Karpas-422 (cell line): ENCODE data around the gene LRRC28. TPM values are rescaled to one million over a fixed set of nuclear protein-coding genes. Genes with fewer than 3 reads are reported as not detected.
A peak's percentile ranks its signal among the peaks of the same experiment; 100 is the strongest.

ENCODE experiments used
- DNase-seq: peaks from one replicate; pipeline ENCODE4 v3.0.0-alpha.2; 2015
- H2AFZ ChIP-seq: fragments of 200-600 bp; sonication (generic); 2 replicates; pipeline ENCODE4 v1.6.1; 2014; ENCODE audit warnings: antibody characterized with exemption, low read length, mixed read lengths
- H3K27ac ChIP-seq: fragments of 200-600 bp; sonication (generic); 2 replicates; pipeline ENCODE4 v1.5.1; 2014; ENCODE audit warnings: mild to moderate bottlenecking, low read length, moderate library complexity
- H3K27me3 ChIP-seq: fragments of 200-600 bp; sonication (generic); 2 replicates; pipeline ENCODE4 v1.6.1; 2014; ENCODE audit warnings: low read length, mixed read lengths
- H3K36me3 ChIP-seq: fragments of 200-600 bp; sonication (generic); 2 replicates; pipeline ENCODE4 v1.6.1; 2014; ENCODE audit warnings: low read length, mixed read lengths; ENCODE audit not compliant: insufficient read depth
- H3K4me1 ChIP-seq: fragments of 200-600 bp; sonication (generic); 2 replicates; pipeline ENCODE4 v1.6.1; 2014; ENCODE audit warnings: mild to moderate bottlenecking, low read length, mixed read lengths
- H3K4me2 ChIP-seq: fragments of 200-600 bp; sonication (generic); 2 replicates; pipeline ENCODE4 v1.6.1; 2014; ENCODE audit warnings: low read length, low read depth, mild to moderate bottlenecking; ENCODE audit not compliant: poor library complexity, severe bottlenecking
- H3K4me3 ChIP-seq: fragments of 200-600 bp; sonication (generic); 2 replicates; pipeline ENCODE4 v1.5.1; 2014; ENCODE audit warnings: mild to moderate bottlenecking, antibody characterized with exemption, low read length, mixed read lengths
- H3K79me2 ChIP-seq: fragments of 200-600 bp; sonication (generic); 2 replicates; pipeline ENCODE4 v1.6.1; 2014; ENCODE audit warnings: mild to moderate bottlenecking, low read length, mixed read lengths
- H3K9ac ChIP-seq: fragments of 200-600 bp; sonication (generic); 2 replicates; pipeline ENCODE4 v1.6.0; 2014; ENCODE audit warnings: low read length
- H3K9me2 ChIP-seq: fragments of 200-600 bp; sonication (generic), shearing (Covaris generic); replicated peaks from 2 replicates; pipeline ENCODE4 v1.6.0; 2014; ENCODE audit warnings: mild to moderate bottlenecking, low read length, moderate library complexity; ENCODE audit not compliant: insufficient read depth
- H3K9me3 ChIP-seq: fragments of 300-700, 200-600 bp; sonication (generic); 2 replicates; pipeline ENCODE4 v1.6.1; 2014; ENCODE audit warnings: low read length, mixed read lengths
- H4K20me1 ChIP-seq: fragments of 200-600 bp; sonication (generic); 2 replicates; pipeline ENCODE4 v1.6.1; 2014; ENCODE audit warnings: mild to moderate bottlenecking, antibody characterized with exemption, low read length, low read depth; ENCODE audit not compliant: insufficient read depth
- total RNA-seq: library from RNA; depleted of rRNA; stranded (reverse); fragments of >200 nt; shearing (Covaris generic); gene quantifications from 2 replicates; pipeline ENCODE4 v1.2.3, GENCODE V29; 2014; ENCODE audit warnings: low replicate concordance

The LRRC28 gene
- total RNA-seq, 1 experiment from 2014 or later: 88.0 TPM

DNA sequence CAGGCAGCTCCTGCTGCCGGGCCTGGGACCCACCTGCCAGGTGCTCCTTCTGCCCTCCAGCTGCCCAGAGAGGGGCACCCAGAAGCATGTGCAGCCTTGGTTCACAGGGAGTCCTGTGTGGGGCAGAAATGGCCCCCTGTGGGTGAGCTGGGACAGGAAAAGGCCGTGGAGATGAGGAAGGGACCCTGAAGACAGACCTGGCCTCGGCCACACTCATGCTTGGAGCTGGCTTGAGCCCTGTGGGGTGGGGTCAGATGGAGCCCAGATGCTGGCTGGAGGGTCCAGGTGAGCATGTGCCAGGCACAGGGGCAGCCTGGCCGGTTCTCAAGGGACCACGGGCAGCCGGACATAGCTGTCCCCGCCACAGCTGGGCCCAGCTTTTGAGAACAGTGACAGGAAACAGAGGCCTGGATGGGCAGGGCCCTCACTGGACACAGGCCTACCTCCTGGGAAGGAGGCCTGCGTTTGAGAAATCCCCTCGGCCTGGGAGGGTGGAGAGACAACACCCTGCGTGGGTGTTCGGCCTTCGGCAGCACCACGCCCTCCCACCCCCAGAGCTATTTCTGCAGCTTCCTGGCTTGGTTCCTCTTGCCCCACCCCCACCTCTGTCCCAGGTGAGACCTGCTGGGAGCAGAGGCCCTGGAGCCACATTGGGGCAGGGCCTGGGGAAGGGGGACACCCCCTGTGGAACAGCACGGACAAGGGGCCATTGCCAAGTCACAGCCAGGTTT, 181.9 kb downstream of the LRRC28 start:
- H3K9me2 ChIP-seq: no peaks in the 10 kb centered on the region
- peaks cover 12% of the 10 kb centered on the region for H3K4me1 ChIP-seq
- no peaks in the 10 kb centered on the region for H4K20me1 ChIP-seq
- no peaks in the 10 kb centered on the region for H3K79me2 ChIP-seq
- H2AFZ ChIP-seq: no peak overlapping the region
- no peaks in the 10 kb centered on the region for H3K36me3 ChIP-seq
- H3K9me3 ChIP-seq: no peaks in the 10 kb centered on the region
- no peak overlapping the region for H3K27ac ChIP-seq
- no peak overlapping the region for H3K4me2 ChIP-seq
- no peaks in the 10 kb centered on the region for H3K27me3 ChIP-seq
- DNase-seq: no peak
- H3K9ac ChIP-seq: no peak overlapping the region
- H3K4me3 ChIP-seq: no peak overlapping the region

DNA sequence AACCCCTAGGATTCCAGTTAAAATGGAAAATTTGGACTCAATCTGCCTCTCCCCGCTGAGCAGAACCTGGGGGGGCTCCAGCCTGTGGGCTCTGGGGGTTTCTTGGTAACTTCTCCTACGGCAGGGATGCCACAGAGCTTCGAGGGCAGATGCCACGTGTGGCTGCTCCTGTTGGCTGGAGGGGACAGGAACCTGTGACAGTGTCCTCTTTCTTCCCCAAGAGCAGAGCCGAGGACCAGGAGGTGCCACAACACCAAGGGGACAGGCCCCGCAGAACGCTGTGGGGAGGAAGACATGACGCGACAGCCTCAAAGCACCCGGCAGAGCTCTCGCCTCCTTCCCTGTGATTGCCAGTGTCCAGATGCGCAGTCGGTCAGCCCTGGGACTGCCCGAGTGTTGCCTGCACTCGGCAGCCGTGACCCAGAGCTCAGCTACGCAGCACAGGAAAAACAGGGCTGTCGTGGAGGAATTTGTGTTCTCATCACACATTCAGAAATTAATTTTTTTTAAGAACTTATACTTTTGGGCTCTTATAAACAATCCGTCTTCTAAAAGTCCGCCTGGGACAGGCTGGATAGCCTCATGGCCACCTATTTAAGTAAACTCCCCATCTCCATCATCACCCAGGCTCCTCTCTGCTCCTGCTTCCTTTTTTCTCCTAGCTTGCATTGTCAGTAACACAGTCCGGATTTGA, 182.6 kb downstream of the LRRC28 start:
- Histone ChIP-seq H2AFZ (no peak overlapping the region), H3K9me2 (no peaks in the 10 kb centered on the region), H3K9me3 (no peaks in the 10 kb centered on the region), H3K27me3 (no peaks in the 10 kb centered on the region), H3K4me3 (no peak overlapping the region), H3K27ac (no peak overlapping the region), H3K4me2 (no peak overlapping the region), H3K36me3 (no peaks in the 10 kb centered on the region), H3K9ac (no peak overlapping the region), H3K4me1 (peaks cover 12% of the 10 kb centered on the region), H3K79me2 (no peaks in the 10 kb centered on the region), H4K20me1 (no peaks in the 10 kb centered on the region)
- DNase-seq: no peak

DNA sequence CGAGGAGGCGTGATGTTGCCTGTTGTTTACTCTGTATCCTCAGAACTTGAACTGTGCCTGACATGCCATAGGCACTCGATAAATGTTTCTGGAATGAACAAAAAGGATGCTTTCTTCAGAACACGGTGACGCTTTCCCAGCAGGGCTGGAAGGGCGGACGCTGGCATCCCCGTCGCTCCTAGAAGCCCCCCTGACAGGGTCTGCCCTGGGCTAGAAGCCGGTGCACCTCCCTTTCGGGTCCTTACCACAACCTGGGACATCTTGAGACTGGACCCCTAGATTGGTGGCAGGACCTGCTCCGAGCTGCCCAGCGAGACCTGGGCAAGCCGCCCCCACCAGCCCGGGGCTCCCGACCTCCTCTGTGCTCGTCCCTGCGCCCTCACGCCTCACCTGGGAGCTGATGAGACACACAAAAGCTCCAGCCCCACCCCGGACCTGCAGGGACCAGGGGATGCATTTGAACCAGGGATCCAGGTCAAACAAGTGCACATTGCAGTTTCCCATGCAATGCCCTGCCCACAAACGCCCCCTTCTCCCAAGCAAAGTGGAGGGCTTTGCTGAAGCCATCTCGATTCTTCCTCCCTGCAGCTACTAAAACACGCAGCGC, 183.3 kb downstream of the LRRC28 start:
- no peak overlapping the region for H2AFZ ChIP-seq
- H3K9me2 ChIP-seq: no peaks in the 10 kb centered on the region
- no peaks in the 10 kb centered on the region for H3K36me3 ChIP-seq
- H3K9ac ChIP-seq: no peak overlapping the region
- DNase-seq: no peak
- no peaks in the 10 kb centered on the region for H4K20me1 ChIP-seq
- no peaks in the 10 kb centered on the region for H3K9me3 ChIP-seq
- H3K79me2 ChIP-seq: no peaks in the 10 kb centered on the region
- H3K4me3 ChIP-seq: peak overlapping the region; percentile 32; the same call in 1 of the 2 replicates
- H3K4me1 ChIP-seq: peaks cover 12% of the 10 kb centered on the region
- peak overlapping the region; percentile 59 for H3K4me2 ChIP-seq
- H3K27me3 ChIP-seq: no peaks in the 10 kb centered on the region
- H3K27ac ChIP-seq: no peak overlapping the region

DNA sequence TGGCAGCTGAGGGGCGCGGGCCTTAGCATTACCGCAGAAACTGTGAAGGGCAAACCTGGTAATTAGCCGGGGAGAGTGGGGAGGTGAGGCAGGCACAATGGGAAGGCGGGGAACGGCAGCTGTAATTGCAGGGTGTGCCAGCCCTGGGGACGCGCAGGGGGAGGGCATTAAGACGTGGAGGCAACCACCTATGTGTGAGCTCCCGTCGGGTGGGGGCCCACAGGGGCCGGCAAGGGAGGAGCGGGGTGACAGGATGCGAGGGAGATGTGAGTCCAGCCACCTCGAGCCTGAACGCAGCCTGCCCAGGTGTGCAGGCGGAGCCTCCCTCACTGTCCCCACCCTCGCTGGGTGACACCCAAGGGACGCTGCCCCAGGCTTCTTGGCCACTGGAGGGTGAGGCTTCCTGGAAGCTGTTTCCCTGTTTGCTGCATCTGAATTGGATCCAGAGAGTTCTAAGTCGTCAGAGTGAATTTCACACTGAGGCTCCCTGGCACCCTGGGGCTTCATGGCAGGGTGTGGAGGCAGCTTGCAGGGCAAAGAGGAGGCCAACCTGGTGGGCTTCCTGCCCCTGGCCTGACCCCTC, 183.9 kb downstream of the LRRC28 start:
- Histone ChIP-seq H3K9ac (no peak overlapping the region), H4K20me1 (0 out of 2 replicates have a peak, but pooled peaks cover 3% of the 10 kb centered on the region), H3K27ac (no peak overlapping the region), H3K9me3 (no peaks in the 10 kb centered on the region), H3K9me2 (no peaks in the 10 kb centered on the region), H3K27me3 (no peaks in the 10 kb centered on the region), H3K36me3 (no peaks in the 10 kb centered on the region), H3K4me1 (peaks cover 12% of the 10 kb centered on the region), H3K4me2 (peak overlapping the region; percentile 59), H3K4me3 (peak overlapping the region; percentile 32; the same call in 1 of the 2 replicates), H2AFZ (no peak overlapping the region; the same call in 1 of the 2 replicates), H3K79me2 (no peaks in the 10 kb centered on the region)
- peak; percentile 57 for DNase-seq

DNA sequence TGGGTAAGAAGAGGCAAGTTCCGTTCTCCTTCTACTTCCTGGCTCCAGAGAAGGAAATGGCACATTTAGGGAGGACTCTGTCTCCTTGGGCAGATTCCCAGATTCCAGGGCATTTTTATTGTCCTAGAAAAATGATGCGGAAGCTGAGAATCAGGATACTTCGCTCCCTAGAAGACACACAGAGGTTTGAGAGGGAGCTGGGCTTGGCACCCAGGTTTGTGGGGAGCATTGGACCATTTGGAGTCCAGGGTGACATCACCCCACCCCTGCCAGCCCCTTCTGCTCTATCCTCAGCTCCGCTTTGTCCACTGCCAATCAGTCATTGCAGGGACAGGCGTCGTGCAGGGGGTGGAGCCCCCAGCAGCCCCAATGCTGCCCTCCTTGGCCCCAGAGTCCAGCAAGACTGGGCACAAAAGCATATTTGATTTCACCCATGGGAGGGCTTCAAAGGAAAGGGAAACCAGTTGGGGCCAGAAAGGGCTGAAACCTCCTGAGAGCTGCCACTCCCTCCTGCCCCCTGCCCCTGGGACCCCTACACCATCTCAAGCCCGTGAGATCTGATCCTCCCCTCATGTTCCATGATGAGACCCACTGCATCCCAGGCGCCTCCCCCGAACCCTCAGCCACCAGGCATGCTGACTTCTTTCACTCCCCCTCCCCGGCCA, 184.7 kb downstream of the LRRC28 start:
- H3K4me1 ChIP-seq: peaks cover 12% of the 10 kb centered on the region
- no peak overlapping the region for H3K9ac ChIP-seq
- no peaks in the 10 kb centered on the region for H3K9me2 ChIP-seq
- H2AFZ ChIP-seq: no peak overlapping the region
- H3K4me2 ChIP-seq: peak overlapping the region; percentile 59
- H3K36me3 ChIP-seq: no peaks in the 10 kb centered on the region
- no peak overlapping the region for H3K4me3 ChIP-seq
- H4K20me1 ChIP-seq: 0 out of 2 replicates have a peak, but pooled peaks cover 3% of the 10 kb centered on the region
- no peak overlapping the region for H3K27ac ChIP-seq
- no peaks in the 10 kb centered on the region for H3K9me3 ChIP-seq
- DNase-seq: no peak
- no peaks in the 10 kb centered on the region for H3K79me2 ChIP-seq
- no peaks in the 10 kb centered on the region for H3K27me3 ChIP-seq

DNA sequence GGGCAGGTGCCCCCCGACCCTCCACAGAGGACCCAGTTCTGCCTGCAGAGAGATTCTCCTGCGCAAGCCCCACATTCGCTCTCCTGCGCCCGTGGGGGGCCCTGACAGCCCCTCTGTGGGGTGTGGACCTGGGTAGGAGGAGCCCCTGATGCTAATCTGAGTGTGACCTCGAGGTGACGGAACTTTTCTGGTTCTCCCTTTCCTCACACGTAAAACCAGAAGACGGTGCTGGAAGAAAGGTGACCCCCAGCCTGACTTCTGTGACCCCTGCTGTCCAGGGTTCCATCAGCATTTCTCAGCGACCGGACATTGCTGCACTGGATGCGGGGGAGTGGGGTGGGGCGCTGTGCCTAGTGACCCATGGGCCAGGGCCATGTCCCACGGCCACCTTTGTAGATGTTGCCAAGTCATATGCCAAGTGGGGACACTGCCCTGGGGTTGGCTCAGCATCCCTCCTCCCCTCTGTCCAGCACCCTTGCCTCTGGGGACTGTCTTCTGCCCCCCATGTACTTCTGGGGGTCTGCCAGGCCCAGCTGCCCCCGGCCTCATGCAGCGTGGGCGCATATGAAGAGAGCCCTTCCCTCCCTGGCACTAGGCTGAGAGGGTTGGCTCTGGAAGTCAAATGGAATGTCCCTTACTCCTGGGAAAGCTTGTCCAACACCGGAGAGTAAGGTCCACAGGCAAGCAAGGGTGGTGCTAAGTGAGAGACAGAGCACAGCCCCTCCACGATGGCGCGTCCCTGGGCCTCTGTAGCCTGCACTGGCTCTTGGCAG, 185.4 kb downstream of the LRRC28 start:
- Histone ChIP-seq H3K9me2 (no peaks in the 10 kb centered on the region), H3K79me2 (no peaks in the 10 kb centered on the region), H3K36me3 (no peaks in the 10 kb centered on the region), H3K9ac (no peak overlapping the region), H3K4me2 (no peak overlapping the region), H2AFZ (no peak overlapping the region), H3K27ac (no peak overlapping the region), H3K4me3 (no peak overlapping the region), H4K20me1 (0 out of 2 replicates have a peak, but pooled peaks cover 3% of the 10 kb centered on the region), H3K9me3 (no peaks in the 10 kb centered on the region), H3K4me1 (peaks cover 12% of the 10 kb centered on the region), H3K27me3 (no peaks in the 10 kb centered on the region)
- no peak for DNase-seq

DNA sequence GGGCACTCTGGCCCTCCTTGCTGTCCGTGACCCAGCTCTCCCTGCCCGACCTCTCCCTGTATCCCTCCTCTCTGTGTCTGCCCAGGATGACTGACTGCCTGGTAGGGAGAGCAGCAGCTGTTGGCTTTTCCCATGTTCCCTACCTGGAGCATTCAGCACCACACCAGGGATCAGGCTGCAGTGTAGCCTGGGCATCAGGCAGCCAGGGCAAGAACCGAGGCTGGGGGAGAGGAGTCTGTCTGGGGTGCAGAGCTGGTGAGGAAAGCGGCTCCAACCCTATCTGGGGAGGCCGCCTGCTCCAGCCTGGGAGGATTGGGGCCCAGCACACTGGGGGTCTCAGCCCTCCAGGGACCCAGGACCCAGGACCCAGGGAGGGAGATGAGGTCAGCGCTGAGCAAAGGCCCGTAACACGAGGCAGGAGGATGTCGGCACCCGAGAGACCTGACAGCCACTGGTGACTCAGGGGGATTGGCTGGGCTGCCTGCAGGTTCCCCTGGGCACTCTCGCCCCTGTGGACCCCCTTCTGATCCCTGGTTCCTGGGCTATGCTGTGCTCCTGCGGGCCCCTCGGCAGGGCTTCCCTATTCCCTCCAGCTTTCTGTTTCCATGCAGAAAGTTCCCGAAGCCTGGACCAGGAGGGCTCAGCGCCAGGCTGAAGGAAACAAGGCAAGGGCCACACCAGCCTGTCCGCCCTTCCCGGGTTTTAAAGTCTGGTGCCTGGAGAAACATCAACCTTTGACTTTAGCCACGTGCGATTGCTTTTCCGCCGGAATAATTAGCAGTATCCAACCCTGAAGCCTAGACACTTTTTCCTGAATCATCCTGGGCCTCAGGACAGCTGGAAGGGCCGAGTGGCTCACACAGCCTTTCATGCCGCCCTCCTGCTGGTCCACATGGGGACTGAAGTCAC, 186.3 kb downstream of the LRRC28 start:
- Histone ChIP-seq H3K9ac (no peak overlapping the region), H3K36me3 (no peaks in the 10 kb centered on the region), H3K9me2 (no peaks in the 10 kb centered on the region), H3K27me3 (no peaks in the 10 kb centered on the region), H3K79me2 (no peaks in the 10 kb centered on the region), H3K27ac (no peak overlapping the region), H3K4me1 (peaks cover 17% of the 10 kb centered on the region), H3K4me3 (no peak overlapping the region), H3K9me3 (no peaks in the 10 kb centered on the region), H4K20me1 (0 out of 2 replicates have a peak, but pooled peaks cover 3% of the 10 kb centered on the region), H3K4me2 (no peak overlapping the region), H2AFZ (no peak overlapping the region)
- DNase-seq: no peak
